ENCODE results near the gene GPR146. TPM values are rescaled to one million over a fixed set of nuclear protein-coding genes. Genes with fewer than 3 reads are reported as not detected.
"Not testable (repeated sequence)": the region's sequence is repeated elsewhere in the genome, so short reads cannot be mapped to it uniquely, and the experiment has no call there.

The GPR146 gene
- polyA plus RNA-seq, 3 donors = 2.6 to 4.5 (median 3.0) TPM

DNA sequence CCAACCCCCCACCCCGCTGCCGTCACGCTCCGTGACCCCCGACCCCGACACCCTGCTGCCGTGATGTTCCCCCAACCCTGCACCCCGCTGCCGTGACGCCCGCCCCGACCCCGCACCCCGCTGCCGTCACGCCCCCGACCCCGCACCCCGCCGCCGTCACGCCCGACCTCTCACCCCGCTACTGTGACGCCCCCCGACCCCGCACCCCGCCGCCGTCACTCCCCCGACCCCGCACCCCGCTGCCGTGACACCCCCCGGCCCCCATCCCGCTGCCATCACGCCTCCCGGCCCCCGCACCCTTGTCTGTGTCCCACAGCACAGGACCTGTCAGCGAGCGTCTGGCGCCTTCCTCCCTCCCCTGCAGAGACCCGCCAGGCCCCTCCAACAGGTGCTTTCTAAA is 29.7 kb downstream of the GPR146 start:
- not testable (repeated sequence) for DNase-seq (ENCODE audit: low read depth in 3 of 3, low spot score in 2 of 3)

DNA sequence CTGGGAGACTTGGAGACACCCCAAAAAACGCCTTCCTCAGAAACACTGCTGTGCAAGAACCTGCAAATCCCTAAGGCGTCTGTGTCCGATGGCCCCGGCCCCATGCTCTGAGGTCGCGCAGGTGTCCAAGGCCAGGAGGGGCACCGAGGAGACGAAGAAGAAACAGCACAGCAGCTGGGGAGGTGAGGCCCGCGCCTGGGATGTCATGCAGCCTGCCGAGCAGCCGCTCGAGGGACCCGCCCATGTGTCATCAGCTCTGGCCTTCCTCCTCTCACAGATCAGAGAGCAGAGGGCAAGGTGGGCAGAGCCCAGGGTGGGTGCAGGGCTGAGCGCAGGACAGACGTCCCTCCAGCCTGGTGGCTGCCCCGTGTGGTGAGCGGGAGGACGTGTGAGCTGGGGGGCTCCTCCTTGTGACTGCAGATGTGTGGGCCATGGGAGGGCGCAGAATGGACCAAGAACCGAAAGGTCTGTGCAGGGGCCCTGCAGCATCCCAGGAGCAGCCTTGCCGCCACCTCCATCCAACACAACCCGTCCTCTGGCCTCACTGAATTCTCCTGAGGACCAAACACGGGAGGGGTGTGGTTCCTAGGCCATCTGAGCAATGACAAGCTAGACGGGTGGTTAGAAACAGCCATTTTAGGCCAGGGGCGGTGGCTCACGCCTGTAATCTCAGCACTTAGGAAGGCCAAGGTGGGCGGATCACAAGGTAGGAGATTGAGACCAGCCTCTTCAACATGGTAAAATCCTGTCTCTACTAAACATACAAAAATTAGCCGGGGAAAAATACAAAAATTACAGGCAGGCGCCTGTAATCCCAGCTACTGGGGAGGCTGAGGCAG is 30.5 kb downstream of the GPR146 start:
- no peak for DNase-seq (ENCODE audit: low read depth in 3 of 3, low spot score in 2 of 3)

DNA sequence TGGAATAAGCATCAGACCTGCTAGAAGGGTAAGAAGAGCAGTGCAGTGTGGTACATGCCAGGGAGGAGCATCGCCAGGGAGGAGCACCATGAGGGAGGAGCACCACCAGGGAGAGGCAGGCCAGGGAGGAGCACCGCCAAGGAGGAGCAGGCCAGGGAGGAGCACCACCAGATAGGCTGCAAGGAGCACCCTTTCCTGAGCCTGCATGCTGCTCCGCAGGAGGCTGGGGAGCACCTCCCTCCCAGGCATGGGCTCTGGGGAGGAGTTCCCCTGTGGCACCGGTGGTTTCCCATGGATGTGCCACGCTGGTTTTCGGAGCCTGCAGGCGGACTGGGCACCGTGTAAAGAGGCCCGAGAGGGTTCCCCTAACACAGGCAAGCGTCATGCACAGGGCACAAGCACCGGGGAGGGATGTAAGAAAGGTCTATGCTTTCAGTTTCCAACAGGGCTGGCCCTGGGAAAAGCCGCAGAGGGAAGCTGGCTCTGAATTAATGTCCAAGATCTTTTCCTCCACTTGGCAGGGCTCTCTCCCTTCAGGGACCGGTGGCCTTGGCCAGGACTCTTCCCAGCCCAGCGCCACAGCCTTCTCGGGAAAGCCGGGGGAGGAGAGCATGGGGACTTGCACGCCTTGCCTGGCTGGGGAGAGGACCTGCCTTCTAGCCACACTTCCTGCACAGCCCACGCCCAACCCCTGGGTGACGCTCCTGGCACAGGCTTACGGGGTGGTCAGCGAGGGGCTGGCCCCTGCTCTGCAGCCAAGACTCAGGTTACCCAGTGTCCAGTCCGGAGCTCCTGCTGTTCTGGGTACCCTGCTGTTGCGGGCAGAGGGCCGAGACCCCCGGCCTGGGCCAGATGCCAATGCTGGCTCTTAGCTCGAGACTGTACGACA is 32.1 kb downstream of the GPR146 start:
- no peak for DNase-seq (ENCODE audit: low read depth in 3 of 3, low spot score in 2 of 3)

GRCh38 chr7:1078519-1078918 is 34.2 kb downstream of the GPR146 start:
- no peak for DNase-seq (ENCODE audit: low read depth in 3 of 3, low spot score in 2 of 3)

DNA sequence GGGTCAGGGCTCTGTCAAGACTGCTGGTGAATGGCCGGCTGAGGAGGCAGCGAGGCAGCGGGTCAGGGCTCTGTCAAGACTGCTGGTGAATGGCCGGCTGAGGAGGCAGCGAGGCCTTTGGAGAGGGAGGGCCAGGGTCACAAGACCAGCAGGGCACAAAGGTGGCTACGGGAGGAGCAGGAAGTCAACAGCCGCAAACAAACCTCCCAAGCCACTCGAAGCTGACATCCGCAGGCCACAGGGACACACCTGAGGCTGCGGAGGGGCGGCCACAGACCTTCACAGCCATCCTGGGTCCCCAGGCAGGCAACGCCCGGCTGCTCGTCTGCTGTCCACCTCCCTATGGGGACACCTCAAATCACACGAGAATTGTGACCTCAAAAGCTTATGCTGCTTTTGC is 34.6 kb downstream of the GPR146 start:
- no peak for DNase-seq (ENCODE audit: low read depth in 3 of 3, low spot score in 2 of 3)

DNA sequence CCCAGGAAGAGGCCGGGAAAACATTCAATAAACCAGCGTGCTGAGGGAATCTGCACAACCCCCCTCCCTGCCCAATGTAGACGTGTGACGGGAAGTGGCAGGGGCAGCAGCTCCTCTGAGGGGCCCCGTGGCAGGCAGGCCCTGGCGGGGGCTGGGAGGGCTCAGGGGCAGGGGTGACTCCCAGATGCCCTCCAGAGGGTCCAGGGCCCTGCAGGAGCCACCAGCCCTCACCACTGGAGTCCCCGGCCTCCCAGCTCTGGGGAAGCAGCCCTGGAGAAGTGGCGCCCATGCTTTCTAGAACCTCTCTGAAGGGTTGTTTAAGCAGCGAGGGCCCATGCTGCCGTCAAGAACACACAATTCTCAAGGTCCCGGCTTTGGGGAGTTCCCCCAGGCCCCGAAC is 35.2 kb downstream of the GPR146 start:
- no peak for DNase-seq (ENCODE audit: low read depth in 3 of 3, low spot score in 2 of 3)

DNA sequence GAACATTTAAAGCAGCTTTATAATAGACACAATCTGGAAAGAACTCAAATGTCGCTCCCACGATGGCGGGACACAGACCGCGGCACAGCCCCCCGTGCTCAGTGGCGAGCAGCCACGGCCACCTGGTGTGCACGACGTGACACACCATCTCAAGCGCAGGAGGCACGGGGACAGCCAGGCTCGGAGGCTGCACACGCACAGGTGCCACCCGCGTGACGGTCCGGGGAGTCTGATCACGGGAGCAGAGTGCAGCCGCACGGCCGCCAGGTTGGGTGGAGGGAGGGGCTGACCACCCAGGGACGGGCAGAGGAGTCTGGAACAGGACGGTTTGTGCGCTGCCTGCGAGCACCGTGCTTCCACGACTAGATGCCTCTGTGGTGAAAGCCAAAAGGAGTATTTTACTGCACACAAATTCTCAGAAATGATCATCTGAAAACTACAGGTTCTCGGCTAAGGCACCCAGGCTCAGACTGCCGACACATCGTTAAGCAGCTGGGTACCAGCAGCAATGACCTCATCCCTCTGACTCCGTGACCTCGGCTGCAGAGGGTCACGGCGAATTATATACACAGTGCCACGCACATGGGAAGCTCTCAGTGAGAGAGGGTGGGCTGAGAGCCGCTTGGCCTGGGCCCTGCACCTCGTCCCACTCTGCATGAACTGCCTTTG is 36.0 kb downstream of the GPR146 start:
- no peak for DNase-seq (ENCODE audit: low read depth in 3 of 3, low spot score in 2 of 3)

DNA sequence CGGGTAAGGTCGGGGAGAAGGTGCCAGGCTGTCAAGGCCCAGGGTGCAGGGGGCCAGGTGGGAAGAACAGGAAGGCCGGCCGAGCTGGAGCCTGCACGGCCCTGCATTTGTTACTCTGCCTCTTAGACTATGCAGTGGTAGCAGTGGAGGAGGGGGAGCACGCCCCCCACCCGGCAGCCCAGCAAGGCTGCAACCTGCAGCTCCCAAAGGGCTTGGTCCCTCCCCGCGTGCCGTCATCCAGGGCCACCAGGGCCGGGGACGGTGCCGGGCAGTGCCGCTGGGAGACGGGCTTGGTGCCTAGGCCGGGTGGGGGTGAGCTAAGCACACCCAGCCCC is 36.5 kb downstream of the GPR146 start:
- DNase-seq (ENCODE audit: low read depth in 3 of 3, low spot score in 2 of 3) = no peak

GRCh38 chr7:1081336-1081735 is 37.0 kb downstream of the GPR146 start:
- DNase-seq (ENCODE audit: low read depth in 3 of 3, low spot score in 2 of 3) = no peak

DNA sequence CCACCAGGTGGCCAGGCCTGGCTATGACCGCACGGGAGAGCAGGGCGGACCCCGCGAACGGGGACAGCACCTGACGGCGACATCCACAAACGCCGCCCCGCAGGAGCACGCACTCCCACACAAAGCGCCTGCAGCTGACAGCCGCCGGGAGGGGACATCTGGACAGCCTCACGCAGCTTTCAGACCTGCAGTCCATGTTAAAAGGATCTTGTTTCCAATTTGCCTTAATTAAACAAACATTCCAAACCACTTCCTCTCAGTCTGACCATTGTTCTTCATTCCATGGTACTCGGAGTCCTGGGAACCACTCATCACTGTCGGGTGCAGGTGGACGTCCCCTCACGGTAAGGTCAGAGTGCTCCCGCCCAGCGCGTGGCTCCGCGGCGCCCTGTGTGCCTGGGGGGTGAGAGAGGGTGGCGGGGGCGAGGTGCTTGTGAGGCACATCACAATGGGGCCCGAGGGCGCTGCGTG is 37.6 kb downstream of the GPR146 start:
- no peak for DNase-seq (ENCODE audit: low read depth in 3 of 3, low spot score in 2 of 3)

DNA sequence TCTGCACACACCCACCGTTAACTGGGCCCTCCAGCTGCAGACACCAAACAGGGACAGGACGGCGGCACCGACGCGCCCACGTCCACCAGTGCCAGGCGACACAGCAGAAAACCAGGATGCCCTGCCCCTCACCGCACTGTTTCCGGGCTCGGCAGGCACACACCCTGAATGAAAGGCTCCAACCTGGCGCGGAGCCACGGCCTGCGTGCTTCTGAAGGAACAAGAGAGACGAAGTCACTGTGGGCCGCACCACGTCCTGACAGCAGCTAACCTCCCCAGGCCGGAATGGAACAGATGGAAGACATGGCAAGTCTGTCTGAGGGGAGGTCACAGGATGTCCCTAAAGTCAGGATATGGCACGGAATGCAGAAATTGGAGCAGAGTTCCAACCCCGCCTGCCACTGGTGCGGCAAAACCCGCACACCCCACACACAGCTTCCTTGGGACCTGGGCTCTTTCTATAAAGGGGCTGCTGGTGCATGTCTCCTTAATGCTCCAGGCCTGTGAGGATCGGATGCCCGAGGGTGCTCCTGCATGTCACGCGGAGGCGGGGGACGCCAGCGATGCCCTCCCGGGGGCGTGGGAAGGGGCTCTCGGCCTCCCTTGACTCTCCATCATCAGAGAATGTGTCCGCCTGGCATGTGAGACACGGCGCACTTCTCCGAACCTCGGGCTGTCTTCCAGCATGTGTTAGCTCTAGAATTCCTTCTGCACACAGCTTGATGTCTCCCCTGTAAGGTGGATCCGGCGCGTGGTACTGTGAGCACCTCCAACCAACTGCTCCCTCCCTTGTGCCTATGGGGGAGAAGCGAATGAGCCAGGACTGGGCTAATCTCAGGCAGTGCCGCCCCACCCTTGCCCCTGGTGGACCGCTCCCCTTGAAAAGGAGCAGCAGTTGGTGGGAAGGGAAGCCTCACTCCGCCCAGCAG is 39.6 kb downstream of the GPR146 start:
- no peak for DNase-seq (ENCODE audit: low read depth in 3 of 3, low spot score in 2 of 3)

DNA sequence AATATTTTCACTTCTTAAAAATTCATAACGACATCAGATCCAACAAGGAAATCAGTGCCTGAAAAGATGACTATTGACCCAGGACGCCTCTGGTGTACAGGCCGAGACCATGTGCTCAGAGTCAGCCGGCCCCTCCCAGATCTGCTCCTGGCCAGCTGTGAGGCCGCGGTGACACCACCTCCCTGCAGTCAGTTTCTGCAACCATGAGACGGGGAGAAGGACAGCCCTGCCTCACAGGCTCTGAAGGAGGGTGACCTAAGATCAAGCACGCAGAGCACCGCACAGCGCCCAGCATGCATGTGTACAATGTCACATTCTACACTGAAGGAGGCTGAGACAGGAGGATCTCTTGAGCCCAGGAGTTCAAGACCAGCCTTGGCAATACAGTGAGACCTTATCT is 40.9 kb downstream of the GPR146 start:
- no peak for DNase-seq (ENCODE audit: low read depth in 3 of 3, low spot score in 2 of 3)

DNA sequence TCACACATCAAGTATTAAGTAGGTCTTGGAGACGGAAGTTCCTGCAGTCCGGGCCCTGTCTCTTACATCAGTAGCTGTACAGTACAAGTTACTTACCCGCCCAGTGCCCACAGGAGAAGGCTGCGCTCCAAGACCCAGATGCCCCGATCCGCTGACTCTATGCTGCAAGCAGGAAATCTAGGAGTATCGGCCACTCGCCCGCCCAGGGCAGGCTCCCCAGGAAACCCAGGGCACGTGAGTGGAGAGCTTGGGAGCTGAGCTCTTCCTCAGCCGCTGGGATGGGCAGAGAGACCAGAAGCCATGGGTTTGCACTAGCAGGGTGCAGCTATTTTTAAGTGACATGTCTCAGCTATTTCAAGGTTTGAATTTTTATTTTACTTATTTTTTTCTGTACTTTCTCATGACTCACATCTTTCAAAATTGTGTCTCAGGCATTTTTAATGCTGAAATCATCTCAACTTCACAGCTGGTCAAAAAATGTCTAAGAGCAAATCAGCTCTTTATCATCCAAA is 41.6 kb downstream of the GPR146 start:
- no peak for DNase-seq (ENCODE audit: low read depth in 3 of 3, low spot score in 2 of 3)

DNA sequence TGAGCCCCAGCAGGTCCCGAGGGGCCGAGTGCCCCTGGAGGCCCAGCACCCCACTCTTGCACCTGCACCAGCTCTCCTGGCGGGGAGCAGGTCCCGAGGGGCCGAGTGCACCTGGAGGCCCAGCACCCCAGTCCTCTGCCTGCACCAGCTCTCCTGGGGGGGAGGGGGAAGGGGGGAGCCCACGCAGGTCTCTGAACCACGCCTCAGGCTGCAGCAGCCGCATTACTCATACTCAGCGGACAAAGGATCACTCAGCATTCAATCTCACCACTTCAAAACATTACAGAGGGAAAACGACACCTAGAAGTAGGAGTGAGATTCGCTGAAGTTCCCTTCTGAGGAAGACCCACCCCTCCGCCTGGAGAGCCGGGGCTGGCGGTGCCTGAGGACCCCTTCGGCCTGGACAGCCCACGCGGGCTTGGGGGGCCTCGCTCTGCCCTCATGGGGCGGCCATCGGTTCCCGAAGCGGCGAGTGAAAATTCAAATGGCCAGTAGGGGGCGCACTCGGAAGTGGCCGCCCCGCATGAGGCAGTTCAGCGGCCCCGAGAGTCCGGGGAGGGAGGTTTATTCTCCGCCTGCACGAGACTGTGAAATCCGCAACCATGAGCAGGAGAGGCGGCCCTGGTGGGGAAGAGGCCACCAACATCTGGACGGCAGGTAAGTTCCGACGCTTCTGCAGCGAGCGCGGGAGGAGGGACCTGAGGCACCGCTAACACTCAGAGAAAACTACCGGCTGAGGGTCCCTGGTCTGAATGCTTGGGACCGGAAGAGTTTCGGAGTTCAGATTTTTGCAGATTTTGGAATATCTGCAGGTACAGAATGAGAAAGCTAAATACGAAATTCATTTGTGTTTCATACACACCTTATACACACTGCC is 42.5 kb downstream of the GPR146 start:
- DNase-seq (ENCODE audit: low read depth in 3 of 3, low spot score in 2 of 3) = no peak

GRCh38 chr7:1087465-1087814 is 43.1 kb downstream of the GPR146 start:
- DNase-seq (ENCODE audit: low read depth in 3 of 3, low spot score in 2 of 3) = no peak

DNA sequence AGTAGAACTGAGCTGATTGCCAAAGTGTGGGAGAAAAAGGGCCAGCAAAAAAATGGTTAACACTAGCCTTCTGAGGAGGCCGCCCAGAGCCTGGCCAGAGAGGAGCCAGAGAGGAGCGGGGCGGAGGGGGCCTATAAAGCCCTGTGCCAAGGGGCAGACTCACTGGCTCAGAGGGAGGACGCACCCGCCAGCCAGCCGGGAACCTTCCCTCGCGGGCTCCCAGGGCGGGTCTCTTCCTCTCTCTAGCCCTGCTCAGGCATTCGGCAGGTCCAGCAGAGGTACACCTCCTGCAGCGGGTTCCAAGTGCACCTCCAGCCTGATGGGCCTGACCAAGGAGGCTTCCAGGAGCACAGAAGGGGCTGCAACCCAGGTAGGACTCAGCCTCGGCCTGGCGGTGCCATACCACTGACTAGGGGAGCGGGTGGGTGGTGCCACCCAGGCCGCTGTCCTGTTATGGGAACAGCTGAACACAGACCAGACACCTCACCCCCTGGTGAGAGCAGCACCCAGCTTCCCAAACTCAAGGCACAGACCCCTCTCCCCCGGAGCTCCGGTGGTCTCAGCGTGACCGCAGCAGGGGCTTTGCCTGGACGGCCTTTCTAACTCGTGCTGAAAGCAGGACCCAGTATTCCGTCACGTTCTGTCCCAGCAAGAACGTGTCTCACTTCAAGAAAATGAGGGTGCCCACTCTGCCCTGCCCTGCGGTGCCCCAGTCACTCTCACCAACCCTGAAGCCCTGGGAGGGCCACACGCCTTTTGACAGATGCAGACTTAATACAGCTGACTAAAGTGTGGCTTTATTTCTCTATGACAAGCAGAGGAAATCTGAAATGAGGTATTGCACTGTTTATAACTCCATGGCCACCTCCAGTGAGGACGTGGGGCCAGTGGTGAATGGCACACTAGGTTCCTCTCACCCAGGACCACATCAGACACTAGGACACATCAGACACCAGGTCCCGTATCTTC is 43.9 kb downstream of the GPR146 start, which contains the start of gene GPER1:
TSS of gene GPER1 (plus strand) at position 162 of the 969 bp plus-strand sequence. CDS start 3,616 bp downstream, outside the sequence.
- DNase-seq (ENCODE audit: low read depth in 3 of 3, low spot score in 2 of 3) = no peak

- DNase-seq (ENCODE audit: low read depth in 3 of 3, low spot score in 2 of 3) = no peak
Measured at GRCh38 chr7:1090236-1090635, 45.9 kb downstream of the GPR146 start.

Measured in right renal cortex interstitium (tissue), 3 donors.